Measurements from ENCODE around the gene ZNF525. TPM values are rescaled to one million over a fixed set of nuclear protein-coding genes. Genes with fewer than 3 reads are reported as not detected.
"Not testable (repeated sequence)": the region's sequence is repeated elsewhere in the genome, so short reads cannot be mapped to it uniquely, and the experiment has no call there.

The ZNF525 gene
- total and polyA plus RNA-seq, 2 of the 13 experiments (the other 11 are each of a cell fraction or from before 2014, with no cell fraction given) = 3.4 to 8.7 TPM

GRCh38 chr19:53409505-53410204 lies 44.1 kb downstream of the ZNF525 start (continued):
- TF ChIP-seq ETS1 (CRISPR knock-in tag; IDR thresholded peaks at IDR 0.05) (no peak), NBN (conservative IDR thresholded peaks at IDR 0.05) (no peak)

GRCh38 chr19:53420520-53421315 lies 55.2 kb downstream of the ZNF525 start:
- BruUV-seq (replicated peaks); H2AFZ ChIP-seq (ENCODE audit: low read length); CTCF ChIA-PET (ENCODE audit: low intra/inter-chr PET ratio, low total read pairs); FAIRE-seq; H3K27me3 ChIP-seq (ENCODE audit: control insufficient read depth in 1 of 2, insufficient read depth in 2 of 2, low read length in 2 of 2); H4K20me1 ChIP-seq (ENCODE audit: insufficient read depth, low read length); POLR2A ChIA-PET; in situ Hi-C loops (cut with HindIII; ENCODE audit: extremely low pct_ligation_motif_present, low pct_unique_long_range_greater_than_20kb); H3K9ac ChIP-seq (ENCODE audit: insufficient read depth, low read depth, low read length); ATAC-seq; H3K79me2 ChIP-seq (ENCODE audit: insufficient read depth, low read length); H3K36me3 ChIP-seq (replicated peaks in 1 of 2; ENCODE audit: control insufficient read depth in 1 of 2, insufficient read depth in 2 of 2, low read length in 2 of 2); H3K9me3 ChIP-seq (ENCODE audit: low read length); H3K4me3 ChIP-seq (replicated peaks in 1 of 3; ENCODE audit: insufficient read depth in 1 of 3, low read depth in 2 of 3, low read length in 3 of 3); TF ChIP-seq LCORL (IDR thresholded peaks at IDR 0.05): not testable (repeated sequence)
- 37% methylated on average over 11 of the region's 11 CpGs for WGBS (ENCODE audit: low lambda C conversion rate)
- DNase-seq (ENCODE audit: low spot score) = peak; percentile 83
- Histone ChIP-seq H3K4me1 (ENCODE audit: insufficient read depth, low read length) (peaks cover 28% of the 10 kb centered on the region), H3K27ac (ENCODE audit: extremely low read length, insufficient read depth, low read length) (peak overlapping the region; percentile 52), H3K4me2 (ENCODE audit: low read depth, low read length) (peak overlapping the region; percentile 50)
- intact Hi-C loops (cut with micrococcal nuclease; ENCODE audit: unreplicated experiment) = loop anchor here (10.0 kb wide), 1 partner anchor 324 kb away; no protein-coding TSS in a partner anchor
- TF ChIP-seq THAP11 (CRISPR knock-in tag; IDR thresholded peaks at IDR 0.05) (peak; percentile 44; the same call in 1 of the 2 replicates), LCORL (CRISPR knock-in tag; IDR thresholded peaks at IDR 0.05) (peak; percentile 68), DRAP1 (CRISPR knock-in tag; IDR thresholded peaks at IDR 0.05) (peak; percentile 63), RXRB (CRISPR knock-in tag; IDR thresholded peaks at IDR 0.05; ENCODE audit: borderline replicate concordance) (peak; percentile 19; the same call in 1 of the 2 replicates), ZNF768 (CRISPR knock-in tag; IDR thresholded peaks at IDR 0.05) (peak; percentile 73; the same call in 1 of the 2 replicates), ARID5B (CRISPR knock-in tag; IDR thresholded peaks at IDR 0.05) (peak; percentile 61; the same call in 1 of the 2 replicates), ARID4A (CRISPR knock-in tag; IDR thresholded peaks at IDR 0.05; ENCODE audit: borderline replicate concordance) (peak; percentile 23; the same call in 1 of the 2 replicates), YY1 (IDR thresholded peaks at IDR 0.05; ENCODE audit: insufficient read depth, insufficient replicate concordance, low read depth, low read length) (peak; percentile 16)

Measured in HepG2 (cell line).